Measurements from ENCODE around the gene ZWILCH.

ZWILCH gene

GRCh38 chr15:66566963-66567531 is 61.9 kb downstream of the ZWILCH start:
- Histone ChIP-seq H3K4me1 (ENCODE audit: control insufficient read depth, insufficient read depth, low read length) (peaks cover 16% of the 10 kb centered on the region), H3K9me3 (ENCODE audit: control insufficient read depth, insufficient read depth, low read length) (no peaks in the 10 kb centered on the region), H3K36me3 (ENCODE audit: control insufficient read depth, insufficient read depth, low read length) (no peaks in the 10 kb centered on the region), H3K4me3 (ENCODE audit: low read length) (no peak overlapping the region), H3K27ac (ENCODE audit: low read length) (no peak overlapping the region), H3K27me3 (ENCODE audit: control insufficient read depth, insufficient read depth, low read length) (no peaks in the 10 kb centered on the region)
- no CpG with 5 or more reads among the region's 15 CpGs for WGBS (ENCODE audit: insufficient coverage, insufficient read length)
- peak; percentile 79 for DNase-seq (ENCODE audit: low read depth, low spot score)

DNA sequence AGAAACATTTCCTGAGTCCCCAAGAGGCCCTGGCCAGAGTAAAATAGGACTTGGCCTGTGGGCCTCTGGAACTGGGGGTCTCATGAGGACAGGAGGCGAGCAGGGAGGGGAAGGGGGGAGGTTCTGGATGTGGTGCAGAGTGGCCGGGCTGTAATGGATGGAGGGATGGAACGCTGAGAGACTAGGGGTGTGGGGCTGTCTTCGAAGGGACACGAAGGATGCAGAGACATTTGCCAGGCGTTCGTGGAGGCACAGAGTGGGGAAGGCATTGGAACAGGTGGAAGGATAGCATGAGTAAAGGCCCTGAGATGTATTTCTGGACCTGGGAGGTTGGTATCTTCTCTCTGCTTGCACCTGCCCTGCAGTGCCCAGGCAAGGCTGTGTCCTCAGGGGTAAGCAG is 62.8 kb downstream of the ZWILCH start:
- Histone ChIP-seq H3K4me1 (ENCODE audit: control insufficient read depth, insufficient read depth, low read length) (peaks cover 16% of the 10 kb centered on the region), H3K9me3 (ENCODE audit: control insufficient read depth, insufficient read depth, low read length) (no peaks in the 10 kb centered on the region), H3K27ac (ENCODE audit: low read length) (no peak overlapping the region), H3K27me3 (ENCODE audit: control insufficient read depth, insufficient read depth, low read length) (no peaks in the 10 kb centered on the region), H3K4me3 (ENCODE audit: low read length) (no peak overlapping the region), H3K36me3 (ENCODE audit: control insufficient read depth, insufficient read depth, low read length) (no peaks in the 10 kb centered on the region)
- no peak for DNase-seq (ENCODE audit: low read depth, low spot score)
- WGBS (ENCODE audit: insufficient coverage, insufficient read length) = no CpG with 5 or more reads among the region's 7 CpGs

GRCh38 chr15:66569461-66570137 is 64.5 kb downstream of the ZWILCH start:
- no peak overlapping the region for H3K4me3 ChIP-seq (ENCODE audit: low read length)
- H3K27me3 ChIP-seq (ENCODE audit: control insufficient read depth, insufficient read depth, low read length) = no peaks in the 10 kb centered on the region
- H3K4me1 ChIP-seq (ENCODE audit: control insufficient read depth, insufficient read depth, low read length) = peaks cover 11% of the 10 kb centered on the region
- no peak overlapping the region for H3K27ac ChIP-seq (ENCODE audit: low read length)
- no peaks in the 10 kb centered on the region for H3K36me3 ChIP-seq (ENCODE audit: control insufficient read depth, insufficient read depth, low read length)
- no peak for DNase-seq (ENCODE audit: low read depth, low spot score)
- H3K9me3 ChIP-seq (ENCODE audit: control insufficient read depth, insufficient read depth, low read length) = no peaks in the 10 kb centered on the region
- WGBS (ENCODE audit: insufficient coverage, insufficient read length) = no CpG with 5 or more reads among the region's 9 CpGs

- Histone ChIP-seq H3K4me3 (ENCODE audit: low read length) (no peak overlapping the region), H3K36me3 (ENCODE audit: control insufficient read depth, insufficient read depth, low read length) (no peaks in the 10 kb centered on the region), H3K9me3 (ENCODE audit: control insufficient read depth, insufficient read depth, low read length) (no peaks in the 10 kb centered on the region), H3K27me3 (ENCODE audit: control insufficient read depth, insufficient read depth, low read length) (no peaks in the 10 kb centered on the region), H3K4me1 (ENCODE audit: control insufficient read depth, insufficient read depth, low read length) (peaks cover 6% of the 10 kb centered on the region), H3K27ac (ENCODE audit: low read length) (no peak overlapping the region)
- DNase-seq (ENCODE audit: low read depth, low spot score) = no peak
- WGBS (ENCODE audit: insufficient coverage, insufficient read length) = no CpG with 5 or more reads among the region's 3 CpGs
Measured at GRCh38 chr15:66570327-66570726, 65.2 kb downstream of the ZWILCH start.

- Histone ChIP-seq H3K27me3 (ENCODE audit: control insufficient read depth, insufficient read depth, low read length) (no peaks in the 10 kb centered on the region), H3K36me3 (ENCODE audit: control insufficient read depth, insufficient read depth, low read length) (no peaks in the 10 kb centered on the region), H3K4me1 (ENCODE audit: control insufficient read depth, insufficient read depth, low read length) (peaks cover 3% of the 10 kb centered on the region), H3K27ac (ENCODE audit: low read length) (no peak overlapping the region), H3K9me3 (ENCODE audit: control insufficient read depth, insufficient read depth, low read length) (no peaks in the 10 kb centered on the region), H3K4me3 (ENCODE audit: low read length) (no peak overlapping the region)
- WGBS (ENCODE audit: insufficient coverage, insufficient read length) = no CpG with 5 or more reads among the region's 6 CpGs
- no peak for DNase-seq (ENCODE audit: low read depth, low spot score)
Measured at GRCh38 chr15:66570842-66571478, 65.8 kb downstream of the ZWILCH start.

DNA sequence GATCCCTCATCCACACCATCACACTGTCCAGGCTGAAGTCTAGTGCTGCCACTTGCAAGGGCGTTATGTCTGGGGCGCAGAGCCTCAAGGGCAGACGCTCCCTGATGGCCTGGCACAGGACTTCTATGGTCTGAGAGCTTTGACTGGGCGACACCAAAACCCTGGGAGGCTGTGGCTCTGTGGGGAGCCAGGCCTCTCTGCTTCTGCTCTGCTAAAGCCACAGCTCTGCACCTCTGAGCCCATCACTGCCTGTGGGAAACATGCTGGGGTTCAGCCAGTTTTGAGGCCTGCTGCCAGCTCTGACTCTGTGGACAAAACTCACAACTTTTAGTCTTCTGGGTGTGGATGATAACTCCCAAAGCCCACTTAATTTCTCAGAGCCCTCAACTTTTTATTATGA is 67.0 kb downstream of the ZWILCH start:
- H3K4me1 ChIP-seq (ENCODE audit: control insufficient read depth, insufficient read depth, low read length) = no peaks in the 10 kb centered on the region; the same call in none of the 2 replicates
- H3K27me3 ChIP-seq (ENCODE audit: control insufficient read depth, insufficient read depth, low read length) = no peaks in the 10 kb centered on the region
- no peak for DNase-seq (ENCODE audit: low read depth, low spot score)
- H3K27ac ChIP-seq (ENCODE audit: low read length) = no peak overlapping the region
- no peaks in the 10 kb centered on the region for H3K9me3 ChIP-seq (ENCODE audit: control insufficient read depth, insufficient read depth, low read length)
- no peaks in the 10 kb centered on the region for H3K36me3 ChIP-seq (ENCODE audit: control insufficient read depth, insufficient read depth, low read length)
- H3K4me3 ChIP-seq (ENCODE audit: low read length) = no peak overlapping the region
- WGBS (ENCODE audit: insufficient coverage, insufficient read length) = no CpG with 5 or more reads among the region's 4 CpGs

DNA sequence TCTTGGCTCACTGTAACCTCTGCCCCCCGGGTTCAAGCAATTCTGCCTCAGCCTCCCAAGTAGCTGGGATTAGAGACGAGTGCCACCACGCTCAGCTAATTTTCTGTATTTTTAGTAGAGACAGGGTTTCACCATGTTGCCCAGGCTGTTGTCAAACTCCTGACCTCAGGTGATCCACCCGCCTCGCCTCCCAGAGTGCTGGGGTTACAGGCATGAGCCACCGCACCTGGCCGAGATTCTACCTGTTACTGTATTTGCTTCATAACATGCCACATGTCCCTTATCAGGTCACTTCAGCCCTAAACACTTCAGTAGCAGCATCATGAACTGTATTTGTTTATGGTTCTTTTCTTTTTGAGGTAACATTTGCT is 68.2 kb downstream of the ZWILCH start:
- Histone ChIP-seq H3K4me1 (ENCODE audit: control insufficient read depth, insufficient read depth, low read length) (no peaks in the 10 kb centered on the region; the same call in 1 of the 2 replicates), H3K36me3 (ENCODE audit: control insufficient read depth, insufficient read depth, low read length) (no peaks in the 10 kb centered on the region), H3K9me3 (ENCODE audit: control insufficient read depth, insufficient read depth, low read length) (no peaks in the 10 kb centered on the region), H3K27ac (ENCODE audit: low read length) (no peak overlapping the region), H3K27me3 (ENCODE audit: control insufficient read depth, insufficient read depth, low read length) (no peaks in the 10 kb centered on the region), H3K4me3 (ENCODE audit: low read length) (no peak overlapping the region)
- no CpG with 5 or more reads among the region's 7 CpGs for WGBS (ENCODE audit: insufficient coverage, insufficient read length)
- DNase-seq (ENCODE audit: low read depth, low spot score) = no peak

- Histone ChIP-seq H3K4me3 (ENCODE audit: low read length) (no peak overlapping the region), H3K27ac (ENCODE audit: low read length) (no peak overlapping the region), H3K27me3 (ENCODE audit: control insufficient read depth, insufficient read depth, low read length) (no peaks in the 10 kb centered on the region), H3K9me3 (ENCODE audit: control insufficient read depth, insufficient read depth, low read length) (no peaks in the 10 kb centered on the region), H3K36me3 (ENCODE audit: control insufficient read depth, insufficient read depth, low read length) (no peaks in the 10 kb centered on the region), H3K4me1 (ENCODE audit: control insufficient read depth, insufficient read depth, low read length) (no peaks in the 10 kb centered on the region; the same call in 1 of the 2 replicates)
- no CpG with 5 or more reads among the region's 10 CpGs for WGBS (ENCODE audit: insufficient coverage, insufficient read length)
- DNase-seq (ENCODE audit: low read depth, low spot score) = no peak
Measured at GRCh38 chr15:66573719-66574595, 68.8 kb downstream of the ZWILCH start.

- no CpG with 5 or more reads among the region's 2 CpGs for WGBS (ENCODE audit: insufficient coverage, insufficient read length)
- no peak overlapping the region for H3K27ac ChIP-seq (ENCODE audit: low read length)
- no peaks in the 10 kb centered on the region for H3K9me3 ChIP-seq (ENCODE audit: control insufficient read depth, insufficient read depth, low read length)
- H3K36me3 ChIP-seq (ENCODE audit: control insufficient read depth, insufficient read depth, low read length) = no peaks in the 10 kb centered on the region
- no peak for DNase-seq (ENCODE audit: low read depth, low spot score)
- H3K4me3 ChIP-seq (ENCODE audit: low read length) = no peak overlapping the region
- H3K4me1 ChIP-seq (ENCODE audit: control insufficient read depth, insufficient read depth, low read length) = no peaks in the 10 kb centered on the region; the same call in 1 of the 2 replicates
- H3K27me3 ChIP-seq (ENCODE audit: control insufficient read depth, insufficient read depth, low read length) = no peaks in the 10 kb centered on the region
Measured at GRCh38 chr15:66574596-66574950, 69.4 kb downstream of the ZWILCH start.

DNA sequence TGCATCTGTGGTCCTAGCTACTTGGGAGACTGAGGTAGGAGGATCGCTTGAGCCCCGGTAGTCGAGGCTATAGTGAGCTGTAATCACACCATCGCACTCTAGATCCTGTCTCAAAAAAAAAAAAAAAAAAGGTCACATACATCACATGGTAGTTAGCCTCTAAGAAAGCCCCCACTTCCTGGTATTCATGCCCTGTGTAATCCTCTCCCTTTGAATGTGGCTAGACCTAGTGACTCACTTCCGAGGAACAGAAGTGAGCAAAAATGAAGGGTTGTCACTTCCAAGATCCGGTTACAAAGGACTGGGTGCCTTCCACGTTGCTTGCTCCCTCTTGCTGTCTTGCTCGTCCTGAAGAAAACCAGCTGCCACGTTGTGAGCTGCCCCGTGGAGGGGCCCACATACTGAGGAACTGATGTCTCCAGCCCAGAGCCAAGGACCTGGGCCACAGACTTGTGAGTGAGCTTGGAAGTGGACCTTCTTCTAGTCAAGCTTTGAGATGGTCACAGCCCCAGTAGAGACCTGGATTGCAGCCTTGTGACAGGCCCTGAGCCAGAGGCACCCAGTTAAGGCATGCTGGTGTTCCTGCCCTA is 73.3 kb downstream of the ZWILCH start:
- H3K4me1 ChIP-seq (ENCODE audit: control insufficient read depth, insufficient read depth, low read length) = no peaks in the 10 kb centered on the region; the same call in 1 of the 2 replicates
- no peaks in the 10 kb centered on the region for H3K36me3 ChIP-seq (ENCODE audit: control insufficient read depth, insufficient read depth, low read length)
- H3K27ac ChIP-seq (ENCODE audit: low read length) = no peak overlapping the region
- WGBS (ENCODE audit: insufficient coverage, insufficient read length) = no CpG with 5 or more reads among the region's 10 CpGs
- no peak for DNase-seq (ENCODE audit: low read depth, low spot score)
- no peaks in the 10 kb centered on the region for H3K9me3 ChIP-seq (ENCODE audit: control insufficient read depth, insufficient read depth, low read length)
- H3K27me3 ChIP-seq (ENCODE audit: control insufficient read depth, insufficient read depth, low read length) = no peaks in the 10 kb centered on the region
- no peak overlapping the region for H3K4me3 ChIP-seq (ENCODE audit: low read length)

Measured in iPS DF 6.9 (cell line).